ENCODE measurements around the gene GCN1. TPM values are rescaled to one million over a fixed set of nuclear protein-coding genes. Genes with fewer than 3 reads are reported as not detected.
A peak's percentile ranks its signal among the peaks of the same experiment; 100 is the strongest.

Gene GCN1
- total and polyA plus RNA-seq, 4 donors, result 39.2 to 53.4 (median 49.3) TPM

DNA sequence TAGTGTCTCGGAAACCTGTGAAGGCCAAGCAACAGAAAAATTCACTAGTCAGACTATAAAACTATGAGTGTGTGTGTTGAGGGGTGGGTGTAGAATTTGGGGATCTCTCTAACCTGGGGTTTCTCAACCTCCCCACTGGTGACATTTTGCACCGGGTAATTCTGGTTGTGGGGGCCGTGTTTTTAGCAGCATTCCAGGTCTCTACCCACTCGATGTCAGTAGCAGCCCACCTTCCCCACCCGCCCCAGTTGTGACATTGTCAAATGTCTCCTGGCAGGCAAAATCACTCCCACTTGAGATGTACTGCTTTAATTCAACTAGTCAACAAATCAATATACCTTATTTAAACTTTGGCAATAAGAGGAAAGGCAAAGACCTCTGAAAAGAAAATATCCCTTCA lies 4.1 kb downstream of the GCN1 start:
- Histone ChIP-seq H3K27ac (ENCODE audit: low read depth, low read length) (no peak overlapping the region), H3K27me3 (ENCODE audit: control insufficient read depth, insufficient read depth, low read length) (no peaks in the 10 kb centered on the region), H3K4me1 (ENCODE audit: control insufficient read depth, insufficient read depth, low read length) (peaks cover 20% of the 10 kb centered on the region), H3K4me3 (ENCODE audit: low read depth, low read length) (no peak overlapping the region), H3K9me3 (ENCODE audit: control insufficient read depth, insufficient read depth, low read length) (no peaks in the 10 kb centered on the region), H3K36me3 (ENCODE audit: control insufficient read depth, insufficient read depth, low read length) (peaks cover 44% of the 10 kb centered on the region)
- DNase-seq (ENCODE audit: low read depth in 4 of 6, low spot score in 6 of 6), result no peak
- WGBS (ENCODE audit: insufficient coverage), result 94% methylated on average over 3 of the region's 5 CpGs

DNA sequence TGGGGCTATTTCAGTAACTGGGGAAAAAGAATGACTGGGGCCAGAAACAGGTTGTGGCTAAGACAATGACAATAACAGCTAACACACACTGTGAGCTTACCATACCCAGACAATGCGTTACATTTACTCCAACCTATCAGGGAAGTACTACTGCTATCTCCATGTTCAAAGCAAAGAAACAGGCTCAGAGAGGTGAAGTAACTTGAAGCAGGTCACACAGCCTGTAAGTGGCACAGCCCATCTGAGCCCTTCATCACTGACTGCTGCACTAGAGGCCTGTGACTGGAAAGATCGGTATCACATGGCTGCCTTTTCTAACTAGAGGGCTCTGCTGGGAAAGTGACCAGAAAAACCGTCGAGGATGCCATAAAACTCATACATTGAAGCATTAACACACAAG lies 7.9 kb downstream of the GCN1 start:
- peaks cover 76% of the 10 kb centered on the region for H3K36me3 ChIP-seq (ENCODE audit: control insufficient read depth, insufficient read depth, low read length)
- H3K27ac ChIP-seq (ENCODE audit: low read depth, low read length), result no peak overlapping the region
- 92% methylated on average over 2 of the region's 4 CpGs for WGBS (ENCODE audit: insufficient coverage)
- no peaks in the 10 kb centered on the region for H3K4me1 ChIP-seq (ENCODE audit: control insufficient read depth, insufficient read depth, low read length)
- H3K9me3 ChIP-seq (ENCODE audit: control insufficient read depth, insufficient read depth, low read length), result no peaks in the 10 kb centered on the region
- no peak for DNase-seq (ENCODE audit: low read depth in 4 of 6, low spot score in 6 of 6)
- no peak overlapping the region for H3K4me3 ChIP-seq (ENCODE audit: low read depth, low read length)
- H3K27me3 ChIP-seq (ENCODE audit: control insufficient read depth, insufficient read depth, low read length), result no peaks in the 10 kb centered on the region

DNA sequence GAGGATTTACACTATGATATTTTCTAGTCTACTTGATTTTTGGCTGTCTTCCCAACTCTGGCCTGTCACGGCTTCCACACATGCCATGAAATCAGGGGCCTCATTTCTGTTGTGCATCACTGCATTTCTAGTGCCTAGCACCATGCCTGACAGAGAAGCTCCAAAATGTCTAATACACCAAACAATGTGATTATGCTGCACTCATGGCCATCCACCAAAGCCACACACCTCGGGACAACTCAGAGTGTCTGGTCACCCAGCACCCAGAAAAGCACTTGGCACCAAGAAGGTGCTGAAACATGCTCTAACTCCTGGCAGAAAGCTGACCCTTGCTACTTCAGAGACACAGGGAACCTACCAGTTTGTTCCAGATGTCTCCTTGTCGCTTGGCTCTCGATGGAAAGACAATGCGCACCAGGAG lies 11.3 kb downstream of the GCN1 start:
- no peak for DNase-seq (ENCODE audit: low read depth in 4 of 6, low spot score in 6 of 6)
- 97% methylated on average over 5 of the region's 5 CpGs for WGBS (ENCODE audit: insufficient coverage)
- no peaks in the 10 kb centered on the region for H3K9me3 ChIP-seq (ENCODE audit: control insufficient read depth, insufficient read depth, low read length)
- no peaks in the 10 kb centered on the region for H3K4me1 ChIP-seq (ENCODE audit: control insufficient read depth, insufficient read depth, low read length)
- no peak overlapping the region for H3K4me3 ChIP-seq (ENCODE audit: low read depth, low read length)
- H3K27ac ChIP-seq (ENCODE audit: low read depth, low read length), result no peak overlapping the region
- H3K27me3 ChIP-seq (ENCODE audit: control insufficient read depth, insufficient read depth, low read length), result no peaks in the 10 kb centered on the region
- peaks cover 80% of the 10 kb centered on the region for H3K36me3 ChIP-seq (ENCODE audit: control insufficient read depth, insufficient read depth, low read length)

- no peak overlapping the region for H3K27ac ChIP-seq (ENCODE audit: low read depth, low read length)
- peaks cover 80% of the 10 kb centered on the region for H3K36me3 ChIP-seq (ENCODE audit: control insufficient read depth, insufficient read depth, low read length)
- no peaks in the 10 kb centered on the region for H3K9me3 ChIP-seq (ENCODE audit: control insufficient read depth, insufficient read depth, low read length)
- WGBS (ENCODE audit: insufficient coverage), result 82% methylated on average over 4 of the region's 8 CpGs
- H3K27me3 ChIP-seq (ENCODE audit: control insufficient read depth, insufficient read depth, low read length), result no peaks in the 10 kb centered on the region
- H3K4me1 ChIP-seq (ENCODE audit: control insufficient read depth, insufficient read depth, low read length), result no peaks in the 10 kb centered on the region
- no peak overlapping the region for H3K4me3 ChIP-seq (ENCODE audit: low read depth, low read length)
- no peak for DNase-seq (ENCODE audit: low read depth in 4 of 6, low spot score in 6 of 6)
Observed at GRCh38 chr12:120181991-120182631, 12.4 kb downstream of the GCN1 start.

DNA sequence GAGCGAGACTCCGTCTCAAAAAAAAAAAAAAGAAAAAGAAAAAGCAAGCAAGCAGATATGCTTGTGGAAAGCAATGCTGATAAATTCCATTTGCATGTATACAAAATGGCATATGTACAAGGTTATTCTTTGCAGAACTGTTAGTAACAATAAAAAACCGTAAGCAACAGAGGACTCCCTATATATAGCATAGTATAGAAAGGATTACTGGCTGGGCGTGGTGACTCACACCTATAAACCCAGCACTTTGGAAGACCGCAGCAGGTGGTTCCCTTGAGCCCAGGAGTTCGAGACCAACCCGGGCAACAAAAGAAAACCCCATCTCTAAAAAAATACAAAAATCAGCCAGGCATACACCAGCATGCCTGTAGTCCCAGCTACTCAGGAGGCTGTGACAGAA lies 13.5 kb downstream of the GCN1 start:
- Histone ChIP-seq H3K36me3 (ENCODE audit: control insufficient read depth, insufficient read depth, low read length) (peaks cover 80% of the 10 kb centered on the region), H3K4me1 (ENCODE audit: control insufficient read depth, insufficient read depth, low read length) (no peaks in the 10 kb centered on the region), H3K9me3 (ENCODE audit: control insufficient read depth, insufficient read depth, low read length) (no peaks in the 10 kb centered on the region), H3K27me3 (ENCODE audit: control insufficient read depth, insufficient read depth, low read length) (no peaks in the 10 kb centered on the region), H3K4me3 (ENCODE audit: low read depth, low read length) (no peak overlapping the region), H3K27ac (ENCODE audit: low read depth, low read length) (no peak overlapping the region)
- 100% methylated on average over 3 of the region's 7 CpGs for WGBS (ENCODE audit: insufficient coverage)
- DNase-seq (ENCODE audit: low read depth in 4 of 6, low spot score in 6 of 6), result no peak

GRCh38 chr12:120175537-120175936 lies 19.0 kb downstream of the GCN1 start:
- no peaks in the 10 kb centered on the region for H3K4me1 ChIP-seq (ENCODE audit: control insufficient read depth, insufficient read depth, low read length)
- peaks cover 89% of the 10 kb centered on the region for H3K36me3 ChIP-seq (ENCODE audit: control insufficient read depth, insufficient read depth, low read length)
- no peak for DNase-seq (ENCODE audit: low read depth in 4 of 6, low spot score in 6 of 6)
- H3K4me3 ChIP-seq (ENCODE audit: low read depth, low read length), result no peak overlapping the region
- 95% methylated on average over 10 of the region's 11 CpGs for WGBS (ENCODE audit: insufficient coverage)
- no peak overlapping the region for H3K27ac ChIP-seq (ENCODE audit: low read depth, low read length)
- H3K9me3 ChIP-seq (ENCODE audit: control insufficient read depth, insufficient read depth, low read length), result no peaks in the 10 kb centered on the region
- H3K27me3 ChIP-seq (ENCODE audit: control insufficient read depth, insufficient read depth, low read length), result no peaks in the 10 kb centered on the region

DNA sequence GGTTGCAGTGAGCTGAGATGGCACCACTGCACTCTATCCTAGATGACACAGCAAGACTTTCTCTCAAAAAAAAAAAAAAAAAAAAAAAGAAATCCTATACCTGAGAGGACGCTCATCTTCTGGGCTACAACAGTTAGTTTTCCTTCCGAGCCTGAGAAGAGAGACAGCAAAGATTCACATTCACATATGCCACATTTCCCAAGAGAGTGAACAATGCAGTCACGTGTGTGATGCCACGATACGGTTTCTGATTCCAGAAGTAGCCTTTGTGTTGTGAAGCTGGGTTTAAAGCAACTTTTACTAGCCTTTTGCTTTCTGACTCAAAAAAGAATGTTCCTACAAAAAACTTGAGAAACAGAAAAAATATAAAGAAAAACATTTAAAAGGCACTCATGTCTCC lies 19.5 kb downstream of the GCN1 start:
- H3K4me1 ChIP-seq (ENCODE audit: control insufficient read depth, insufficient read depth, low read length), result no peaks in the 10 kb centered on the region
- peaks cover 91% of the 10 kb centered on the region for H3K36me3 ChIP-seq (ENCODE audit: control insufficient read depth, insufficient read depth, low read length)
- DNase-seq (ENCODE audit: low read depth in 4 of 6, low spot score in 6 of 6), result peak in 1 of 6 donors; percentile 44
- WGBS (ENCODE audit: insufficient coverage), result no CpG with 5 or more reads among the region's 5 CpGs
- no peaks in the 10 kb centered on the region for H3K9me3 ChIP-seq (ENCODE audit: control insufficient read depth, insufficient read depth, low read length)
- no peaks in the 10 kb centered on the region for H3K27me3 ChIP-seq (ENCODE audit: control insufficient read depth, insufficient read depth, low read length)
- no peak overlapping the region for H3K4me3 ChIP-seq (ENCODE audit: low read depth, low read length)
- H3K27ac ChIP-seq (ENCODE audit: low read depth, low read length), result no peak overlapping the region

DNA sequence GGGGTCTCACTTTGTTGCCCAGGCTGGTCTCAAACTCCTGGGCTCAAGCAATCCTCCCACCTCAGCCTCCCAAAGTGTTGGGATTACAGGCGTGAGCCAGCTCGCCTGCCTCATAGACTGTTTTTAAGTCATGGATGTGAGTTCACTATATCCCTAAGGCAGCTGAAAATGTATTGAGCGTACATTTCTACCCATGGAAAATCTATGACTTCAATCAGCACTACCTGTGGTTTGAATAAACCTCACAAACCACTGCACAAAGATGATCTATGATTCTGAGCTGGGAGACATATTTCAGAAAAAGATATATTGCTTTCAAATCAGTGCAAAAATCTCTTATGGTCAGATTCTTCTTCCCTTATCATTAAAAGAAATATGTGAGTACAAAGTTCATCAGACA lies 22.5 kb downstream of the GCN1 start:
- H3K4me1 ChIP-seq (ENCODE audit: control insufficient read depth, insufficient read depth, low read length), result no peaks in the 10 kb centered on the region
- H3K27ac ChIP-seq (ENCODE audit: low read depth, low read length), result no peak overlapping the region
- peaks cover 86% of the 10 kb centered on the region for H3K36me3 ChIP-seq (ENCODE audit: control insufficient read depth, insufficient read depth, low read length)
- no peaks in the 10 kb centered on the region for H3K27me3 ChIP-seq (ENCODE audit: control insufficient read depth, insufficient read depth, low read length)
- no peak for DNase-seq (ENCODE audit: low read depth in 4 of 6, low spot score in 6 of 6)
- H3K4me3 ChIP-seq (ENCODE audit: low read depth, low read length), result no peak overlapping the region
- H3K9me3 ChIP-seq (ENCODE audit: control insufficient read depth, insufficient read depth, low read length), result no peaks in the 10 kb centered on the region
- WGBS (ENCODE audit: insufficient coverage), result no CpG with 5 or more reads among the region's 3 CpGs

DNA sequence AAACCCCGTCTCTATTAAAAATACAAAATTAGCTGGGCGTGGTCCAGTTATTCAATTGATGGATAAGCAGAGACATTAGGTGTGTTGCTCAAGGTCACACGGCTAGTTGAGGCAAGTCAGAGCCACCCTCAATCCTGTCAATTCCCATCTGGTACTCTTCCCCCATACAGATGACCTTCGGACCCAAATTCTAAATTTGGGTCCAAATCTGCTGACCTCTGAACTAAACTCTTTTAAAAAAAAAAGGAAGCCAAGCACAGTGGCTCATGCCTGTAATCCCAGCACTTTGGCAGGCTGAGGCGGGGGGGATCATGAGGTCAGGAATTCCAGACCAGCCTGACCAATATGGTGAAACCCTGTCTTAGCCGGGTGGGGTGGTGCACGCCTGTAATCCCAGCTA lies 23.9 kb downstream of the GCN1 start:
- no peak overlapping the region for H3K27ac ChIP-seq (ENCODE audit: low read depth, low read length)
- no peak overlapping the region for H3K4me3 ChIP-seq (ENCODE audit: low read depth, low read length)
- peaks cover 86% of the 10 kb centered on the region for H3K36me3 ChIP-seq (ENCODE audit: control insufficient read depth, insufficient read depth, low read length)

GRCh38 chr12:120169946-120170345 lies 24.6 kb downstream of the GCN1 start:
- H3K27me3 ChIP-seq (ENCODE audit: control insufficient read depth, insufficient read depth, low read length), result no peaks in the 10 kb centered on the region
- H3K36me3 ChIP-seq (ENCODE audit: control insufficient read depth, insufficient read depth, low read length), result peaks cover 88% of the 10 kb centered on the region
- H3K27ac ChIP-seq (ENCODE audit: low read depth, low read length), result no peak overlapping the region
- no peak overlapping the region for H3K4me3 ChIP-seq (ENCODE audit: low read depth, low read length)
- WGBS (ENCODE audit: insufficient coverage), result 100% methylated on average over 2 of the region's 2 CpGs
- DNase-seq (ENCODE audit: low read depth in 4 of 6, low spot score in 6 of 6), result no peak
- no peaks in the 10 kb centered on the region for H3K9me3 ChIP-seq (ENCODE audit: control insufficient read depth, insufficient read depth, low read length)
- no peaks in the 10 kb centered on the region for H3K4me1 ChIP-seq (ENCODE audit: control insufficient read depth, insufficient read depth, low read length)

More for the DNA sequence above, 23.9 kb downstream of the GCN1 start:
- no peaks in the 10 kb centered on the region for H3K9me3 ChIP-seq (ENCODE audit: control insufficient read depth, insufficient read depth, low read length)
- no peaks in the 10 kb centered on the region for H3K4me1 ChIP-seq (ENCODE audit: control insufficient read depth, insufficient read depth, low read length)
- no peak for DNase-seq (ENCODE audit: low read depth in 4 of 6, low spot score in 6 of 6)
- 93% methylated on average over 5 of the region's 7 CpGs for WGBS (ENCODE audit: insufficient coverage)
- H3K27me3 ChIP-seq (ENCODE audit: control insufficient read depth, insufficient read depth, low read length), result no peaks in the 10 kb centered on the region

All from spinal cord (tissue), 10 donors.